ENCODE results near the gene FTSJ1.

Gene FTSJ1

DNA sequence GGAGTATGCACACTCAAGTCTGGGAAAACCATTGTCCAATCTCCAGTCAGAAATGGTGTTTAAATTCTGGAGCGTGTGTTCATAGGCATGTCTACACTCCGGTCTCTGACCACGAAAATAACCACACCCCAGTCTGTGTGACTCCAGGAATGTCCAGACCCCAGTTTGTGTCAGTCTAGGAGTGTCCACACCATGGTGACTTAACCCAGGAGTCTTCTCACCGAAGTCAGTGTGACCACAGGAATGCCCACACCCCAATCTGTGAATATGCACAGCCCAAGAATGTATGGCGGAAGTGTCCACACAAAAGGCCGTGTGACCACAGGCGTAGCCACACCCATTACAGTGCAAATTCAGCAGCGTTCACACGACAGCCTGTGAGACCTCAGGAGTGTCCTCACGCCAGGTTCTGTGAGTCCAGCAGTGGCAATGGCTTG lies 11.4 kb downstream of the FTSJ1 start:
- Histone ChIP-seq H3K9ac (ENCODE audit: low read depth, low read length) (no peak overlapping the region), H3K36me3 (ENCODE audit: control insufficient read depth, insufficient read depth, low read length) (peaks cover 7% of the 10 kb centered on the region), H3K27me3 (ENCODE audit: control insufficient read depth, insufficient read depth, low read length) (no peaks in the 10 kb centered on the region), H3K9me3 (ENCODE audit: control insufficient read depth, insufficient read depth, low read length) (peaks cover 5% of the 10 kb centered on the region), H3K4me3 (ENCODE audit: low read depth, low read length) (no peak overlapping the region), H3K4me1 (ENCODE audit: control insufficient read depth, insufficient read depth, low read length) (no peaks in the 10 kb centered on the region)

DNA sequence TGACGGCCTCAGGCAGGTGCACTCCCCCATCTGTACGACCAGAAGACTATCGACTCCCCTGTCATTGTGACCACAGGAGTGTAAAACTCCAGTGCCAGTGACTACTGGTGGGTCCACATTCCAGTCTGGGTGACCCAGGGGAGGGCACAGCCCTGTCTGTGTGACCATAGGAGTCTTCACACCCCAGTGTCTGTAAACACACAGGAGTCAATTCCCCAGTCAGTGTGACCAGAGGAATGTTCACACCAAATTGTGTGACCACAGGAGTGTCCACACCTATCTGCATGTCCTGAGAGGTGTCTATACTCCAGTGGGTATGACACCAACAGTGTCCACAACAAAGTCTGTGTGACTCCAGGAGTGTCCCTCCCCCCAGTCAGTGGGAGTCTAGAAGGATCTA lies 12.0 kb downstream of the FTSJ1 start:
- no peak overlapping the region for H3K4me3 ChIP-seq (ENCODE audit: low read depth, low read length)
- H3K27me3 ChIP-seq (ENCODE audit: control insufficient read depth, insufficient read depth, low read length) = no peaks in the 10 kb centered on the region
- peaks cover 5% of the 10 kb centered on the region for H3K9me3 ChIP-seq (ENCODE audit: control insufficient read depth, insufficient read depth, low read length)
- H3K4me1 ChIP-seq (ENCODE audit: control insufficient read depth, insufficient read depth, low read length) = no peaks in the 10 kb centered on the region
- no peak overlapping the region for H3K9ac ChIP-seq (ENCODE audit: low read depth, low read length)
- peaks cover 2% of the 10 kb centered on the region for H3K36me3 ChIP-seq (ENCODE audit: control insufficient read depth, insufficient read depth, low read length)

GRCh38 chrX:48489296-48489695 lies 13.3 kb downstream of the FTSJ1 start:
- no peak overlapping the region for H3K4me3 ChIP-seq (ENCODE audit: low read depth, low read length)
- H3K4me1 ChIP-seq (ENCODE audit: control insufficient read depth, insufficient read depth, low read length) = no peaks in the 10 kb centered on the region
- peaks cover 5% of the 10 kb centered on the region for H3K9me3 ChIP-seq (ENCODE audit: control insufficient read depth, insufficient read depth, low read length)
- no peak overlapping the region for H3K9ac ChIP-seq (ENCODE audit: low read depth, low read length)
- no peaks in the 10 kb centered on the region for H3K27me3 ChIP-seq (ENCODE audit: control insufficient read depth, insufficient read depth, low read length)
- no peaks in the 10 kb centered on the region for H3K36me3 ChIP-seq (ENCODE audit: control insufficient read depth, insufficient read depth, low read length)

DNA sequence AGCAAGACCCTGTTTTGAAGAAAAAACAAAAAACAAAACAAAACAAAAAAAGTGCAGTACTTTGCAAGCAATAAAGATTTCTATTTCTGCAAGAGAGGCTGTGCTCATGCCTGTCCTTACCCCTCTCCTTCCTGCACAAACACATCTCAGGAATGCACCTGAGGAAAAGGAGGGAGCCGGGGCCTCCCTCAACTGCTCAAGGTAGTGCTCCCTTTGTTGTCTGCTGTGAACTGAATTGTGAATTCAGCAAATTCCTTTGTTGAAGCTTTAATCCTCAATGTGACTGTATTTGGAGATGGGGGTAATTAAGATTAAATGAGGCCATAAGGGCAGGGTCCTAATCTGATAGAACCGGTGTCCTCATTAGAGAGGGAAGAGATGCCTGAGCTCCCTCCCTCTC lies 13.9 kb downstream of the FTSJ1 start:
- Histone ChIP-seq H3K4me3 (ENCODE audit: low read depth, low read length) (no peak overlapping the region), H3K4me1 (ENCODE audit: control insufficient read depth, insufficient read depth, low read length) (no peaks in the 10 kb centered on the region), H3K36me3 (ENCODE audit: control insufficient read depth, insufficient read depth, low read length) (no peaks in the 10 kb centered on the region), H3K27me3 (ENCODE audit: control insufficient read depth, insufficient read depth, low read length) (no peaks in the 10 kb centered on the region), H3K9me3 (ENCODE audit: control insufficient read depth, insufficient read depth, low read length) (peaks cover 5% of the 10 kb centered on the region), H3K9ac (ENCODE audit: low read depth, low read length) (no peak overlapping the region)

GRCh38 chrX:48490661-48491060 lies 14.7 kb downstream of the FTSJ1 start:
- Histone ChIP-seq H3K9me3 (ENCODE audit: control insufficient read depth, insufficient read depth, low read length) (peaks cover 5% of the 10 kb centered on the region), H3K9ac (ENCODE audit: low read depth, low read length) (no peak overlapping the region), H3K4me1 (ENCODE audit: control insufficient read depth, insufficient read depth, low read length) (no peaks in the 10 kb centered on the region), H3K27me3 (ENCODE audit: control insufficient read depth, insufficient read depth, low read length) (no peaks in the 10 kb centered on the region), H3K4me3 (ENCODE audit: low read depth, low read length) (no peak overlapping the region), H3K36me3 (ENCODE audit: control insufficient read depth, insufficient read depth, low read length) (no peaks in the 10 kb centered on the region)

DNA sequence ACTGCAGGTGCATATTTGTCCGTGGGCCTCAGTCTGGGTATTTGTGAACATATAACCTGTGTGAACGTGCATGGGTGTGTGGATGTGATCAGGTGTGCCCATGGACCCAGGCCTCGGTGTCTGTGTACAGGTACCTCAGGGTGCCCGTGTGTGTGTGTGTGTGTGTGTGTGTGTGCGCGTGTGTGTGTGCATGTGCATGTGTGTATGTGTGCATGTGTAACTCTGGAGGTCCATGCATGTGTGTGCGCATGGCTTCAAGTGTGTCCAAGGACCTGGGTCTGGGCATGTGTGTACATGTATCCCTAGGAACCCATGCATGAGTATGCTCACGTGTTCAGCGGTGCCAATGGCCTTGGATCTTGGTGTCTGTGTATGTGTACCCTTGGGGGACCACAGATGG lies 15.8 kb downstream of the FTSJ1 start:
- Histone ChIP-seq H3K9me3 (ENCODE audit: control insufficient read depth, insufficient read depth, low read length) (peaks cover 5% of the 10 kb centered on the region), H3K9ac (ENCODE audit: low read depth, low read length) (no peak overlapping the region), H3K36me3 (ENCODE audit: control insufficient read depth, insufficient read depth, low read length) (no peaks in the 10 kb centered on the region), H3K27me3 (ENCODE audit: control insufficient read depth, insufficient read depth, low read length) (no peaks in the 10 kb centered on the region), H3K4me1 (ENCODE audit: control insufficient read depth, insufficient read depth, low read length) (no peaks in the 10 kb centered on the region), H3K4me3 (ENCODE audit: low read depth, low read length) (no peak overlapping the region)

DNA sequence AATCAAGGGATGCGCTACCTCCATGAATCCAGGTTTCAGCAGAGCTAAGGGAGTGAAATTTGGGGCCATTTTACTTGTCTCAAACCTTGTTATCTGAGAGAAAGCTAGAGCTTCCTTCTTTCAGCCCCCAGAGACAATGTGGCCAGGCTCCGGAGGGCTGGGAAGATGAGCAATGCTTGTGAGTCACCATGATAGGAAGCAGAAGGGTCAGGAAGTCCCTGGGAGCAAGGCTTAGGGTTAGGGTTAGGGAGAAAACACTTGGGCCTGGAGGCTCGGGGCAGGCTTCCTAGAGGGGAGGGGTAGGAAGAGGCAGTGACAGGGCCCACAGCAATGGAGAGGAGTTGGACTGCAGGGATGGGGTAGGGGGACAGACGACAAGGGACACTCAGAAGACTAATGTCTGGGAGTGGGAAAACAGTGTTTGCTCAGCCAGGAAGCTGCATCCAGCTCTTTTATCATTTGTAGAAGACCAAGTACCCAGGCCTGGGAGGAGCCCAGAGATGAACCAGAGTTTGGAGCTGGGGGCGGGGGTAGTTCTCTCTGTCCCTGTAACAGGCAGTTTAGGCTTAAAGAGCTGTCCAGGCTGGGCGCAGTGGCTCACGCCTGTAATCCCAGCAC lies 16.4 kb downstream of the FTSJ1 start:
- no peak overlapping the region for H3K4me3 ChIP-seq (ENCODE audit: low read depth, low read length)
- H3K9ac ChIP-seq (ENCODE audit: low read depth, low read length) = no peak overlapping the region
- no peaks in the 10 kb centered on the region for H3K36me3 ChIP-seq (ENCODE audit: control insufficient read depth, insufficient read depth, low read length)
- no peaks in the 10 kb centered on the region for H3K27me3 ChIP-seq (ENCODE audit: control insufficient read depth, insufficient read depth, low read length)
- peaks cover 2% of the 10 kb centered on the region for H3K9me3 ChIP-seq (ENCODE audit: control insufficient read depth, insufficient read depth, low read length)
- no peaks in the 10 kb centered on the region for H3K4me1 ChIP-seq (ENCODE audit: control insufficient read depth, insufficient read depth, low read length)

DNA sequence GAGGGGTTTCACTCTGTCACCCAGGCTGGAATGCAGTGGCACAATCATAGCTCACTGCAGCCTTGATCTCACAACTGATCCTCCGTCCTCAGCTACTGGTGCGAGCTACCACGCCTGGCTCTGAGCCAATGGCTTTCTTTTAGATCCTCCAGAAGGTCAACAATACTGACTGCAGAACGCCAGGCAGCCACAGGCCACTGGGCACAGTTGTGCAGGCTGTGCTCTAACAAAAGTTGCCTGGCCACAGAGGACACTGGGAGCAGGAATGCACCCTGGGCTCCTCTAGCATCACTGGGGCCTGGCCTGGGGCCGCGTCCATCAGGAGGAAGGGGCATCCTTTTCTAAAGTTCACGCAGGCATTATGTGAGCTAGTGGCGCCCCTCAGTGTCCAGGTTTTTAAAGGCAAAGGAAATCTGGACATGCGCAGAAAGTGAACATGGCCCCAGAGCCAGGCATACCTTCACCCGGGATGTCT lies 17.9 kb downstream of the FTSJ1 start:
- Histone ChIP-seq H3K9ac (ENCODE audit: low read depth, low read length) (no peak overlapping the region), H3K27me3 (ENCODE audit: control insufficient read depth, insufficient read depth, low read length) (no peaks in the 10 kb centered on the region), H3K4me1 (ENCODE audit: control insufficient read depth, insufficient read depth, low read length) (no peaks in the 10 kb centered on the region), H3K4me3 (ENCODE audit: low read depth, low read length) (no peak overlapping the region), H3K9me3 (ENCODE audit: control insufficient read depth, insufficient read depth, low read length) (no peaks in the 10 kb centered on the region), H3K36me3 (ENCODE audit: control insufficient read depth, insufficient read depth, low read length) (no peaks in the 10 kb centered on the region)

- H3K4me1 ChIP-seq (ENCODE audit: control insufficient read depth, insufficient read depth, low read length) = no peaks in the 10 kb centered on the region
- H3K27me3 ChIP-seq (ENCODE audit: control insufficient read depth, insufficient read depth, low read length) = no peaks in the 10 kb centered on the region
- H3K4me3 ChIP-seq (ENCODE audit: low read depth, low read length) = no peak overlapping the region
- no peaks in the 10 kb centered on the region for H3K36me3 ChIP-seq (ENCODE audit: control insufficient read depth, insufficient read depth, low read length)
- H3K9ac ChIP-seq (ENCODE audit: low read depth, low read length) = no peak overlapping the region
- no peaks in the 10 kb centered on the region for H3K9me3 ChIP-seq (ENCODE audit: control insufficient read depth, insufficient read depth, low read length)
Measured at GRCh38 chrX:48496660-48497059, 20.7 kb downstream of the FTSJ1 start.

GRCh38 chrX:48497871-48498270 lies 21.9 kb downstream of the FTSJ1 start:
- no peak overlapping the region for H3K4me3 ChIP-seq (ENCODE audit: low read depth, low read length)
- no peaks in the 10 kb centered on the region for H3K36me3 ChIP-seq (ENCODE audit: control insufficient read depth, insufficient read depth, low read length)
- H3K9ac ChIP-seq (ENCODE audit: low read depth, low read length) = no peak overlapping the region
- no peaks in the 10 kb centered on the region for H3K4me1 ChIP-seq (ENCODE audit: control insufficient read depth, insufficient read depth, low read length)
- no peaks in the 10 kb centered on the region for H3K27me3 ChIP-seq (ENCODE audit: control insufficient read depth, insufficient read depth, low read length)
- H3K9me3 ChIP-seq (ENCODE audit: control insufficient read depth, insufficient read depth, low read length) = no peaks in the 10 kb centered on the region

DNA sequence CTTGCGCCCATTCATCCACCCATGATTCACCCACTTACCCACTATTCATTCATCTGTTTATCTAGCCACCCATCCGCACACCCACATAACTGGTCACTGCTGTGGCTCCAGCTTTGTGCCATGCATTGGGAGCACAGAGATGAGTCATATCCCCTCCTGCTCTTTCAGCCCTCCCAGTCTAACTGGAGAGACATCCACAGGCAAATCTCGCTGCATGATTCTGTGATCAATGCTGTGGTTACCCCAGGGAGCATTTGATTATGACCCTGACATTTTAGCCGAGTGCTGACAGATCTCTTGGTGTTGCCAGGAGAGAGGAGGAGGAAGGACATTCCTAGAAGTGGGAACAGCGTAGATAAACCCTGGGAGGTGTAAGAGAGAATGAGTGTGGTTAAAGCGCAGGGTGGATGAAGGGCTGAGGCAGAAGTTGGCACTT lies 22.4 kb downstream of the FTSJ1 start:
- Histone ChIP-seq H3K36me3 (ENCODE audit: control insufficient read depth, insufficient read depth, low read length) (no peaks in the 10 kb centered on the region), H3K27me3 (ENCODE audit: control insufficient read depth, insufficient read depth, low read length) (no peaks in the 10 kb centered on the region), H3K4me1 (ENCODE audit: control insufficient read depth, insufficient read depth, low read length) (no peaks in the 10 kb centered on the region), H3K9me3 (ENCODE audit: control insufficient read depth, insufficient read depth, low read length) (no peaks in the 10 kb centered on the region), H3K4me3 (ENCODE audit: low read depth, low read length) (no peak overlapping the region), H3K9ac (ENCODE audit: low read depth, low read length) (no peak overlapping the region)

GRCh38 chrX:48504261-48504660 lies 28.3 kb downstream of the FTSJ1 start:
- no peaks in the 10 kb centered on the region for H3K27me3 ChIP-seq (ENCODE audit: control insufficient read depth, insufficient read depth, low read length)
- no peaks in the 10 kb centered on the region for H3K36me3 ChIP-seq (ENCODE audit: control insufficient read depth, insufficient read depth, low read length)
- H3K4me1 ChIP-seq (ENCODE audit: control insufficient read depth, insufficient read depth, low read length) = no peaks in the 10 kb centered on the region
- H3K9me3 ChIP-seq (ENCODE audit: control insufficient read depth, insufficient read depth, low read length) = no peaks in the 10 kb centered on the region
- H3K9ac ChIP-seq (ENCODE audit: low read depth, low read length) = no peak overlapping the region
- H3K4me3 ChIP-seq (ENCODE audit: low read depth, low read length) = no peak overlapping the region

Measured in iPS-15b (cell line).